ENCODE data around the gene HERPUD1.

HERPUD1 gene

DNA sequence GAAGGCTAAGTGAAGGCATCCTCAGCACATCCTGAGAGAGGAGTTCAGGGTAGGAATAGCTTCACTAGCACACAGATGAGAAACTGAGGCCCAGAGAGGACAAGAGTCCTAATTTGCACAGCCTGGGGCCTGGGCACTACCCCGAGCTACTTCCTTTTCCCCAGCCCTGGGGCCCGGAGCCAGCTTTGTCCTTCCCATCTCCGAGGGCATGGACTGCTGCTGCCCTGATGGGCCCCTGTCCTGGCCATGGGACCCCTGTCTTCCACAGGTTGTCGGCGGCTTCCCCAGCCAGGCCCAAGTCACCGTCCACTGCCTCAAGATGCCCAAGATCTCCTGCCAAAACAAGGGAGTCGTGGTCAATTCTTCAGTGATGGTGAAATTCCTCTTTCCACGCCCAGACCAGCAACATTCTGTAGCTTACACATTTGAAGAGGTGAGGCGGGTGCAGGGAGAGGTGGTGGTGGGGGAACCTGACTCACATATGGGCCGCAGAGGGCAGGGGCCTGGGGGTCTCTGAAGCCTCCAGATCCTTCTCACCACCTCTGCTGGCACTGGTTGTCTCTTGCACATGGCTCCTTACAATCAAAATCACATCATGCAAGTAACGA is 46.0 kb downstream of the HERPUD1 start:
- no peaks in the 10 kb centered on the region for H3K9me3 ChIP-seq (ENCODE audit: insufficient read depth, low read length)
- H3K9ac ChIP-seq (ENCODE audit: low read length): no peak overlapping the region
- H3K36me3 ChIP-seq (ENCODE audit: low read length): no peaks in the 10 kb centered on the region
- H3F3A ChIP-seq (ENCODE audit: insufficient read depth): no peaks in the 10 kb centered on the region
- H3K4me3 ChIP-seq (ENCODE audit: insufficient read depth, low read length, poor library complexity, severe bottlenecking): no peak overlapping the region
- H3K27me3 ChIP-seq (ENCODE audit: low read length): no peaks in the 10 kb centered on the region
- no peaks in the 10 kb centered on the region for H3K9me2 ChIP-seq (replicated peaks; ENCODE audit: insufficient read depth, low read length)
- H3K79me2 ChIP-seq (ENCODE audit: insufficient read depth, low read length): no peaks in the 10 kb centered on the region
- no peak overlapping the region for H3K27ac ChIP-seq (ENCODE audit: low read depth, low read length)
- no peak overlapping the region for H2AFZ ChIP-seq (ENCODE audit: low read depth, low read length, severe bottlenecking)
- TF ChIP-seq, protein P1, sequence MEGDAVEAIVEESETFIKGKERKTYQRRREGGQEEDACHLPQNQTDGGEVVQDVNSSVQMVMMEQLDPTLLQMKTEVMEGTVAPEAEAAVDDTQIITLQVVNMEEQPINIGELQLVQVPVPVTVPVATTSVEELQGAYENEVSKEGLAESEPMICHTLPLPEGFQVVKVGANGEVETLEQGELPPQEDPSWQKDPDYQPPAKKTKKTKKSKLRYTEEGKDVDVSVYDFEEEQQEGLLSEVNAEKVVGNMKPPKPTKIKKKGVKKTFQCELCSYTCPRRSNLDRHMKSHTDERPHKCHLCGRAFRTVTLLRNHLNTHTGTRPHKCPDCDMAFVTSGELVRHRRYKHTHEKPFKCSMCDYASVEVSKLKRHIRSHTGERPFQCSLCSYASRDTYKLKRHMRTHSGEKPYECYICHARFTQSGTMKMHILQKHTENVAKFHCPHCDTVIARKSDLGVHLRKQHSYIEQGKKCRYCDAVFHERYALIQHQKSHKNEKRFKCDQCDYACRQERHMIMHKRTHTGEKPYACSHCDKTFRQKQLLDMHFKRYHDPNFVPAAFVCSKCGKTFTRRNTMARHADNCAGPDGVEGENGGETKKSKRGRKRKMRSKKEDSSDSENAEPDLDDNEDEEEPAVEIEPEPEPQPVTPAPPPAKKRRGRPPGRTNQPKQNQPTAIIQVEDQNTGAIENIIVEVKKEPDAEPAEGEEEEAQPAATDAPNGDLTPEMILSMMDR (IDR thresholded peaks at IDR 0.05; ENCODE audit: insufficient read depth, low read length, poor library complexity, severe bottlenecking): no peak
- no peak for TF ChIP-seq EZH2phosphoT487 (conservative IDR thresholded peaks at IDR 0.05; ENCODE audit: low read length)
- H4K20me1 ChIP-seq (ENCODE audit: low read depth, low read length): no peaks in the 10 kb centered on the region
- no peak overlapping the region for H3K4me2 ChIP-seq (ENCODE audit: low read depth, low read length, poor library complexity, severe bottlenecking)

DNA sequence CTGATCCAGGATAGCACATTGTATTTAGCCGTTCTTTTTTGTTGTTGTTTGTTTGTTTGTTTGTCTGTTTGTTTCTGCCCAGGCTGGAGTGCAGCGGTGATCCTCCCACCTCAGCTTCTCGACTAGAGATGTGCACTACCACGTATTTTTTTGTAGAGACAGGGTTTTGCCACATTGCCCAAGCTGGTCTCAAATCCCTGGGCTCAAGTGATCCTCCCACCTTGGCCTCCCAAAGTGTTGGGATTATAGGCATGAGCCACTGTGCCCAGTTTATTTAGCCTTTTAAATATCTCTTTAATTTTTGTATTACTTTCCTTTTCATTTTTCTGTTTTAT is 48.2 kb downstream of the HERPUD1 start:
- no peaks in the 10 kb centered on the region for H3K79me2 ChIP-seq (ENCODE audit: insufficient read depth, low read length)
- TF ChIP-seq, protein P1 (IDR thresholded peaks at IDR 0.05; ENCODE audit: insufficient read depth, low read length, poor library complexity, severe bottlenecking): no peak
- no peak for TF ChIP-seq EZH2phosphoT487 (conservative IDR thresholded peaks at IDR 0.05; ENCODE audit: low read length)
- no peak overlapping the region for H3K27ac ChIP-seq (ENCODE audit: low read depth, low read length)
- no peaks in the 10 kb centered on the region for H3K9me3 ChIP-seq (ENCODE audit: insufficient read depth, low read length)
- no peaks in the 10 kb centered on the region for H3F3A ChIP-seq (ENCODE audit: insufficient read depth)
- no peak overlapping the region for H3K4me2 ChIP-seq (ENCODE audit: low read depth, low read length, poor library complexity, severe bottlenecking)
- H3K27me3 ChIP-seq (ENCODE audit: low read length): no peaks in the 10 kb centered on the region
- no peaks in the 10 kb centered on the region for H4K20me1 ChIP-seq (ENCODE audit: low read depth, low read length)
- no peaks in the 10 kb centered on the region for H3K9me2 ChIP-seq (replicated peaks; ENCODE audit: insufficient read depth, low read length)
- no peak overlapping the region for H3K9ac ChIP-seq (ENCODE audit: low read length)
- no peak overlapping the region for H2AFZ ChIP-seq (ENCODE audit: low read depth, low read length, severe bottlenecking)
- H3K4me3 ChIP-seq (ENCODE audit: insufficient read depth, low read length, poor library complexity, severe bottlenecking): no peak overlapping the region
- no peaks in the 10 kb centered on the region for H3K36me3 ChIP-seq (ENCODE audit: low read length)

DNA sequence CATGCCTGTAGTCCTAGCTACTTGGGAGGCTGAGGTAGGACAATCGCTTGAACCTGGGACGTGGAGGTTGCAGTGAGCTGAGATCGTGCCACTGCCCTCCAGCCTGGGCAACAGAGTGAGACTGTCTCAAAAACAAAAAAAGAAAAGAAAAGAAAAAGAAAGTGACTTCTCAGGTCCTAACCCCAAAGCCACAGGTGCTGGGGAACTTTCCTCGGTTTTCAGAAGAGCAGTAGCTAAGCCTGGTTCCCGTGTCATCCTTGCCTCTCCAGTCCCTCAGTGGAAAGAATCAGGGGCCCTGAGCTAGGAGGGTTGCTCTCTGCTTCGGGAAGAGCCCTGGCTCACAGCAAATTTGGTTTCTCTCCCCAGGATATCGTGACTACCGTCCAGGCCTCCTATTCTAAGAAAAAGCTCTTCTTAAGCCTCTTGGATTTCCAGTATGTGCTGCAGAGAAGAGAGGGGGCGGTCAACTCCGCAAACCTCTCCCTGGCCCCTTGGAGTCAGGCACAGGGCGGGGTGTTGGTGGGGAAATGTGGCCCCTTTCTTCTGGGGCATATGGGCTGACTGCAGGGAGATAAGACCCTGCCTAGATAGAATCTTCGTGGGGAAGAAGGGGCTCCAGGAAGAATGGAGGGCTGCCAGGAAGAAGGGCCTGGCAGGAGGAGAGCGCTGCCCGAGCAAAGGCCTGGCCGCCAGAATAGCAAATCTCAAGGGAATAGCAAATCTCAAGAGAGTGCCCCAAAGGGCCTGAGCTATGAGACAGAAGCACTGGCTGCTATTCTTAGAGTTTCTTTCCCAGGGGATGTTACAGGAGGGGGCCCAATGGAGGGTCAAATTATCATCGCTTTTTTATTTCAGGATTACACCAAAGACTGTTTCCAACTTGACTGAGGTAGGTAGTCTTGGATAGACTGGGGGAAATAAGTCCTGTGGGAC is 49.1 kb downstream of the HERPUD1 start:
- Histone ChIP-seq H2AFZ (ENCODE audit: low read depth, low read length, severe bottlenecking) (no peak overlapping the region), H4K20me1 (ENCODE audit: low read depth, low read length) (no peaks in the 10 kb centered on the region), H3K9ac (ENCODE audit: low read length) (no peak overlapping the region), H3K9me3 (ENCODE audit: insufficient read depth, low read length) (no peaks in the 10 kb centered on the region), H3K36me3 (ENCODE audit: low read length) (no peaks in the 10 kb centered on the region), H3K27me3 (ENCODE audit: low read length) (no peaks in the 10 kb centered on the region), H3K9me2 (replicated peaks; ENCODE audit: insufficient read depth, low read length) (no peaks in the 10 kb centered on the region), H3K27ac (ENCODE audit: low read depth, low read length) (no peak overlapping the region), H3K4me3 (ENCODE audit: insufficient read depth, low read length, poor library complexity, severe bottlenecking) (no peak overlapping the region), H3K4me2 (ENCODE audit: low read depth, low read length, poor library complexity, severe bottlenecking) (no peak overlapping the region), H3F3A (ENCODE audit: insufficient read depth) (no peaks in the 10 kb centered on the region), H3K79me2 (ENCODE audit: insufficient read depth, low read length) (no peaks in the 10 kb centered on the region)
- no peak for TF ChIP-seq EZH2phosphoT487 (conservative IDR thresholded peaks at IDR 0.05; ENCODE audit: low read length)
- TF ChIP-seq, protein P1 (IDR thresholded peaks at IDR 0.05; ENCODE audit: insufficient read depth, low read length, poor library complexity, severe bottlenecking): no peak
